Measurements from ENCODE around the gene SLC25A22. TPM values are rescaled to one million over a fixed set of nuclear protein-coding genes. Genes with fewer than 3 reads are reported as not detected.
A peak's percentile ranks its signal among the peaks of the same experiment; 100 is the strongest.

Gene SLC25A22
- total and polyA plus RNA-seq, 8 donors, result 12.5 to 29.4 (median 17.0) TPM

DNA sequence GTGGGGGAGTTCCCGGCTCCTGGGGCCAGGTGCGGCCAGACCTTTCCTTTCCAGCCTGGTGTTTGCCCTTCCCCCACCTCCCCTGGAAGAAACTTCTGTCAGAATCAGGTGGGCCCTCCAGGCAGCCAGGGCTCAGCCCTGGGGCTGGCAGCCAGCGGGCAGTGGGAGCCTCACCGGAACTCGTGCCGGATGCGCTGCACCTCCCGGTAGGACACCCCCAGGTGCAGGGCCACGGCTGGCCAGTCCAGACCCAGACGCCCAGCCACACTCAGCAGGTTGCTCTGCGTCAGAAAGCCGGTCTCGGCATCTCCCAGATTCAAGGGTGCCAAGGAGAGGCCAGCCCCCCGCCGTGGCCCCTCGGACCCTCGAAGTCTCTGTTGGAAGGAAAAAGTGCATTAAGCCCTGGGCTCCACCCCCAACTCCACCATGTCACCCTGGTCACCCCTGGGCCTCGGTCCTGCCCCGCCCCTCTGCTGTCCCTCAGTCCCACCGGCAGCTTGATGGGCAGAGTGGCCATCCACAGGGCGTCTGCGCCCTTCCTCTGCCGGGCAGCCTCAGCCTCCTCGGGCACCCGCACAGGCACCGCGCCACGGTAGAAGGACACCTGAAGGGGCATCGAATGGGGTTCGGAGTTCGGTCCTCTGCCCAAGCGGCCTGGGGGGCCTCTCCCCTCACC lies 1.7 kb upstream of the SLC25A22 start:
- Histone ChIP-seq H3K27ac (no peak overlapping the region), H3K4me3 (no peak overlapping the region), H3K36me3 (peaks cover 0 to 31% of the 10 kb centered on the region in 2 donors), H3K27me3 (no peaks in the 10 kb centered on the region), H3K4me1 (peaks cover 31 to 48% of the 10 kb centered on the region in 2 donors), H3K9me3 (no peaks in the 10 kb centered on the region)
- ATAC-seq, result no peak
- intact Hi-C loops (cut with DNase I), result no loop called here
- TF ChIP-seq, protein P1, sequence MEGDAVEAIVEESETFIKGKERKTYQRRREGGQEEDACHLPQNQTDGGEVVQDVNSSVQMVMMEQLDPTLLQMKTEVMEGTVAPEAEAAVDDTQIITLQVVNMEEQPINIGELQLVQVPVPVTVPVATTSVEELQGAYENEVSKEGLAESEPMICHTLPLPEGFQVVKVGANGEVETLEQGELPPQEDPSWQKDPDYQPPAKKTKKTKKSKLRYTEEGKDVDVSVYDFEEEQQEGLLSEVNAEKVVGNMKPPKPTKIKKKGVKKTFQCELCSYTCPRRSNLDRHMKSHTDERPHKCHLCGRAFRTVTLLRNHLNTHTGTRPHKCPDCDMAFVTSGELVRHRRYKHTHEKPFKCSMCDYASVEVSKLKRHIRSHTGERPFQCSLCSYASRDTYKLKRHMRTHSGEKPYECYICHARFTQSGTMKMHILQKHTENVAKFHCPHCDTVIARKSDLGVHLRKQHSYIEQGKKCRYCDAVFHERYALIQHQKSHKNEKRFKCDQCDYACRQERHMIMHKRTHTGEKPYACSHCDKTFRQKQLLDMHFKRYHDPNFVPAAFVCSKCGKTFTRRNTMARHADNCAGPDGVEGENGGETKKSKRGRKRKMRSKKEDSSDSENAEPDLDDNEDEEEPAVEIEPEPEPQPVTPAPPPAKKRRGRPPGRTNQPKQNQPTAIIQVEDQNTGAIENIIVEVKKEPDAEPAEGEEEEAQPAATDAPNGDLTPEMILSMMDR (IDR thresholded peaks at IDR 0.05), result no peak
- peak in 1 of 4 donors; percentile 75 for DNase-seq

DNA sequence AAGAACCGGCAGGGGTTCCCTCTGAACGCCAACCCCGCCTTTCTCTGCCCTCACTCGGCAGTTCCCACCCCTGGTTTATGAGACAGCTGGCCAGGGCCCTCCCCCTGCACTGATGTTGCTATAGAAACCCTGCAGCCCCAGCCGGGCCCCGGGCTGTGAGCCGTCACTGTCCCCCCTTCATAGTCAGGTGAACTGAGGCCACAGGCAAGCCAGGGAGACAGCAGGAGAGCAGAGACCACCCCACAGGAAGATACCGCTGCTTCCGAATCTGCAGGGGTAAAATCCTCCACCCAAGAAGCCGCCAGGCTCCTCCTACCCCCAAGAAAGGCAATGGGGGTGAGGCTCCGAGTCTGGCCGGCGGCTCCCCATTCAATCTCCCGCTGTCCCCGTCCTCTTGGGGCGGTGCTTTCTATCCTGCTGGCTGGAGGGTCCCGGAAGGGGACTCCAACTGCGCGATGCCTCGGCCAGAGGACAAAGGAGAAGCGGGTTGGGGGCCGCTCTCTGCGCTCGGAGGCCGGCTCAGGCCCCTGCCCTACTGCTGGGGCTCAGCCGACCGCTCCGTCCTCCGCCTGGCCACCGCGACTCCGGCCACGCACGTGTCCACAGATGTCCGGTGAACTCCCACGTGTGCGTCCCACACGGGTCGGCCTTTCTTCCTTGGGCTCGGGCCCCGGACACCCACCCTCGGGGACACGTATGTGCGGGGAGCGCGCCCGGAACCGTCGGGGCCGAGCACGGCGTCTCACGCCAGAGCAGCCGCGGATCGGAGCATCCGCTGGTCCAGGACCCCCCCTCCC lies 587 bp downstream of the SLC25A22 start:
- Histone ChIP-seq H3K4me3 (peak overlapping the region; percentile 75 to 89), H3K4me1 (peaks cover 20 to 42% of the 10 kb centered on the region in 2 donors), H3K36me3 (peaks cover 0 to 51% of the 10 kb centered on the region in 2 donors), H3K9me3 (no peaks in the 10 kb centered on the region), H3K27ac (peak overlapping the region; percentile 67 to 85), H3K27me3 (no peaks in the 10 kb centered on the region)
- DNase-seq (peak; percentile 76 to 91 (median 82)), ATAC-seq (peak; percentile 56)
- TF ChIP-seq, protein P1 (IDR thresholded peaks at IDR 0.05), result no peak
- intact Hi-C loops (cut with DNase I), result no loop called here

DNA sequence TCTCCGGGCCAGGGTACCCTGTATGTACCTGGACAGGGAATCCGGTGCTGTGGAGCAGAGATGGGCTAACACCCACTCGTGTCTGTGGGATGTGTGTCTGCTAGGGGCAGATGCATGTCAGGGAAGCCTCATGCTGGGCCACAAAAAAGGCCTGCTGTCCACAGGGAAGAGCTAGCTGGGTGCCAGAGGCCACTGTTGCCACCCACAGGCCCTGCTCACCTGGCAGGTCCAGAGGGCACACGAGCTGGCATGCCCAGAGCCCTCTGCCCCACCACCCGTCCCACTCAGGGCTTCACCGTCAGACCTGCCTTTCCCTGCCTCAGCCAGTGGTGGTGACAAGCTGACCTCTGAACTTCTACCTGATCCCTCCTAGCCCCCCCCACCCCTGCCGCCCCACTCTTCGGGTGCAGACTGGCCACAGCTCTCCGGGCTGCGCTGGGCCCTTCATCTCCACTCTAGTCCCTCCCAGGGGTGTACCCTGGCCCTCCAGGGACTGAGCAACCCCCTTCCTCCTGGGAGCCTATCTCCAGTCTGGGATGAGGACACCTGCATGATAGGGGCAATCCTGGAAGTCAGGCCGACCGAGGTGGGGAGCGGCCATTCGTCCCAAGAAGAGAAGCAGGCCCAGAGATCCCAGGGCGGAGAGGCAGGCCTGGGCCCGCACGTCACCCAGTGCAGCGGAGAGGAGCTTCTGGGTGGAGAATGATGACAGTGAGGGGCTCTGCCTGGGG lies 1.4 kb downstream of the SLC25A22 start:
- H3K27me3 ChIP-seq, result no peaks in the 10 kb centered on the region
- H3K4me3 ChIP-seq, result peak overlapping the region; percentile 75 to 89
- H3K27ac ChIP-seq, result peak overlapping the region; percentile 67 to 85
- peaks cover 20 to 42% of the 10 kb centered on the region in 2 donors for H3K4me1 ChIP-seq
- H3K36me3 ChIP-seq, result peaks cover 0 to 51% of the 10 kb centered on the region in 2 donors
- peak in 1 of 4 donors; percentile 81 for DNase-seq
- TF ChIP-seq, protein P1 (IDR thresholded peaks at IDR 0.05), result no peak
- intact Hi-C loops (cut with DNase I), result no loop called here
- no peaks in the 10 kb centered on the region for H3K9me3 ChIP-seq
- no peak for ATAC-seq

DNA sequence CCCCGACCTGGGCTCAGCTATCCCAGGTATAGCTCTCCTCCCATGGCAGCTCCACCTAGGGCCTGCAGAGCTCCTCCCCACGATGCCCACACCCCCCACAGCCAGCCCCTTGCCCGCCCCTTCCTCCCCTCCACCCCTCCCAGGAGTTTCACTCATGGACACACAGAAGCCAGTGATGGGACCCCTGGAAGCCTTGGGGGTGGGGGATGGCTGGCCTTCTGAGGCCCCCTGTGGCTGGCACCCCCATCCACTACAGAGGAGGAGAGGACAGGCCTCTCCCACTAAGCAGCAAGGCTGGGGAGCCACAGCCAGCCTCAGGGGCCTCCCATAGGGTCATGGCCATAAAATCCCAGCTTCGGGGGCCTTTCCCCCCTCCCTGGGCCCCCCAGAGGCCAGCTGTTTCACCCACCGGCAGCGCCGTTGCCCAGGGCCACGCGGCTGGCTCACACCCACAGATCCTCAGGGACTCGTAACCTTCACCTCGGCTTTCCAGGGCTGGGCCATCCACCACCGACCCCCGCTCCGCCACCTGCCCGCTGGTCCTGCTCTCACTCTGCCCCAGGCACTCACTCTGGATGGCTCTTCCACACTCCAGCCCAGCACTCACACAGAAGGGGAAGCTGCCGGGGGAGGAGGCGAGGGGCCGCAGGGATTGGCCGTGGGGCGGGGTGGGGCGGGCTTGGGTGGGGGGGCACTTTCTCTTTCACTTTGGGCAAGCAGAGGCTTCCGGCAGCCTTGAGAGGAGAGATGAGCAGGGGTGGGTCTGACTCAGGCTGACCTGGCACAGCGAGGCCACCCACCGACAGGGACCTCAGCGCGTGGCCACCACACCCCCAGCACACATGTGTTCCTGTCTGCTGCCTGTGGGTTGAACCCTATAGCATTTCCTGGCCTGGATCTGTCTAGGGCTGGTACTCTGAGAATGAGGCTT lies 2.2 kb downstream of the SLC25A22 start:
- DNase-seq (peak; percentile 68 to 90 (median 86)), ATAC-seq (peak; percentile 75)

More for the DNA sequence above, 2.2 kb downstream of the SLC25A22 start:
- TF ChIP-seq, protein P1 (IDR thresholded peaks at IDR 0.05), result no peak
- intact Hi-C loops (cut with DNase I), result no loop called here
- Histone ChIP-seq H3K4me1 (peaks cover 20 to 42% of the 10 kb centered on the region in 2 donors), H3K27me3 (no peaks in the 10 kb centered on the region), H3K9me3 (no peaks in the 10 kb centered on the region), H3K36me3 (peaks cover 0 to 51% of the 10 kb centered on the region in 2 donors), H3K4me3 (peak overlapping the region; percentile 75 to 89), H3K27ac (peak overlapping the region; percentile 67 to 85)
